ENCODE data around the gene ABLIM3. TPM values are rescaled to one million over a fixed set of nuclear protein-coding genes. Genes with fewer than 3 reads are reported as not detected.
A peak's percentile ranks its signal among the peaks of the same experiment; 100 is the strongest.

Gene ABLIM3
- total RNA-seq, 4 donors from 2014 or later, result 2.6 to 49.5 (median 6.9) TPM

DNA sequence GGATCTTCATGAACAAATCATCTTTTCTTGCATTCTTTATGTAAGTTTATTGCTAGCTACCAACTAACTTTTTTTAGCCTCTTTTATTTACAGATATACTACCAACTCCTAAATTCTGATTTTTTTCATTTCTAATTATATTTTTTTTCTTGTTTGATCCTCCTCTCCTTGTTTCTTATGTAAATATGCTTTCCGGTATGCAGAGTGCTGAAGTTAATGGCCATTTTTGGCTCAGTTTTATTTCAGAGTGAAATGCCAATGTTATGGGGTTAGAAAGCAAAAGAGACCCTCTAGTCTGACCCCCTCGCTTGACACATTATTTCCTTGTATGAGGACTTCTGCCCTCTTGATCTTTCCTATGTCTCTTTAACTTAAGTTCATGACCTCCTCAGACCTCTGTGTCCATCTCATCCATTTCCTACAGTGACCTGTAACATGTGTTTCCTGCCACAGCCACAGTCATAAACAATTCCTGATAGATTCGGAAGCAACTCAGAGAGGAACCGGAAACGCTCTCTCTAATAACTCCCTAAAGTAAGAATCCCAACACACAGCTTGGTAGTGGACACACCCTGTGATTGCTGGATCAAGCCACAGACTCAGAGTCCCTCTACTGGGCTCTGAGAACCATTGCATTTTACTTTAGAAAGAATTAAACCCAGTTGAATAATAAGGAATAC is 87.5 kb downstream of the ABLIM3 start:
- TF ChIP-seq POLR2A (IDR thresholded peaks at IDR 0.05), result no peak
- peak; percentile 73 to 85 (median 78) for TF ChIP-seq CTCF (IDR thresholded peaks at IDR 0.05)
- H3K36me3 ChIP-seq, result no peaks in the 10 kb centered on the region
- intact Hi-C loops (cut with DNase I; ENCODE audit: low total_unique reads), result loop anchor here (5.0 kb wide), 1 partner anchor 86 kb away; the partner anchor contains the start of gene ABLIM3
- H3K9me3 ChIP-seq, result no peaks in the 10 kb centered on the region
- DNase-seq, result peak; percentile 34 to 68
- H3K4me1 ChIP-seq, result peaks cover 0 to 4% of the 10 kb centered on the region in 2 donors
- peak overlapping the region; percentile 38 to 58 for H3K27ac ChIP-seq
- no peak overlapping the region for H3K4me3 ChIP-seq
- no peaks in the 10 kb centered on the region for H3K27me3 ChIP-seq

GRCh38 chr5:149229298-149229937 is 88.1 kb downstream of the ABLIM3 start:
- TF ChIP-seq CTCF (IDR thresholded peaks at IDR 0.05) (no peak), POLR2A (IDR thresholded peaks at IDR 0.05) (no peak)
- Histone ChIP-seq H3K27me3 (no peaks in the 10 kb centered on the region), H3K27ac (peak overlapping the region; percentile 42 to 58), H3K4me3 (no peak overlapping the region), H3K4me1 (peaks cover 0 to 4% of the 10 kb centered on the region in 2 donors), H3K9me3 (no peaks in the 10 kb centered on the region), H3K36me3 (no peaks in the 10 kb centered on the region)
- intact Hi-C loops (cut with DNase I; ENCODE audit: low total_unique reads), result loop anchor here (5.0 kb wide), 1 partner anchor 87 kb away; the partner anchor contains the start of gene ABLIM3
- DNase-seq, result no peak

DNA sequence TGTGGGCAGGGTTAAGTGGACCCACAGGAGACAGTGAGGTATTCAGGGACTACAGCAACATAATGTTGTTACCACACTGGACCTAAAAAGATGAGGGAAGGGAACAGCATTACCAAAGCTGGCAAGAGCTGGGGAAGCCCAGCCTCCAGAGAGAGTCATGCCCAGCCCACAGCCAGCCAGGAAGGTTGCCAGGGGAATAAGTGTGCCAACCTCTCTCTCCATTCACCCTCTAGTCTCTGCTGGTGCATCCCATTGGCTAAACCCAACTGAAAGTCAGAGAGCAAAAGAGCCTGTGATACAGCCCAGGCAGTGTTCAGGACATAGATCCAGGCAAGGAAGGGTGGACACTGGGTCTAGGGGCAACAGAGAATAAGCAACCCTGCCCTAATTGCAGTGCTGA is 94.5 kb downstream of the ABLIM3 start:
- DNase-seq, result no peak
- H3K27ac ChIP-seq, result no peak overlapping the region
- TF ChIP-seq CTCF (IDR thresholded peaks at IDR 0.05), result no peak
- TF ChIP-seq POLR2A (IDR thresholded peaks at IDR 0.05), result no peak
- intact Hi-C loops (cut with DNase I; ENCODE audit: low total_unique reads), result no loop called here
- no peaks in the 10 kb centered on the region for H3K27me3 ChIP-seq
- no peaks in the 10 kb centered on the region for H3K36me3 ChIP-seq
- H3K4me1 ChIP-seq, result no peaks in the 10 kb centered on the region
- H3K4me3 ChIP-seq, result no peak overlapping the region
- no peaks in the 10 kb centered on the region for H3K9me3 ChIP-seq

GRCh38 chr5:149237662-149238061 is 96.4 kb downstream of the ABLIM3 start:
- no peaks in the 10 kb centered on the region for H3K4me1 ChIP-seq
- no peaks in the 10 kb centered on the region for H3K27me3 ChIP-seq
- TF ChIP-seq POLR2A (IDR thresholded peaks at IDR 0.05), result no peak
- no peak for TF ChIP-seq CTCF (IDR thresholded peaks at IDR 0.05)
- intact Hi-C loops (cut with DNase I; ENCODE audit: low total_unique reads), result no loop called here
- no peaks in the 10 kb centered on the region for H3K9me3 ChIP-seq
- DNase-seq, result no peak
- H3K27ac ChIP-seq, result no peak overlapping the region
- no peaks in the 10 kb centered on the region for H3K36me3 ChIP-seq
- H3K4me3 ChIP-seq, result no peak overlapping the region

GRCh38 chr5:149238540-149238939 is 97.2 kb downstream of the ABLIM3 start:
- no peak for TF ChIP-seq CTCF (IDR thresholded peaks at IDR 0.05)
- TF ChIP-seq POLR2A (IDR thresholded peaks at IDR 0.05), result no peak

More at GRCh38 chr5:149238540-149238939, 97.2 kb downstream of the ABLIM3 start:
- Histone ChIP-seq H3K4me3 (no peak overlapping the region), H3K27ac (no peak overlapping the region), H3K4me1 (no peaks in the 10 kb centered on the region), H3K9me3 (no peaks in the 10 kb centered on the region), H3K27me3 (no peaks in the 10 kb centered on the region), H3K36me3 (no peaks in the 10 kb centered on the region)
- intact Hi-C loops (cut with DNase I; ENCODE audit: low total_unique reads), result no loop called here
- no peak for DNase-seq
